HG03097 (cell line): ENCODE results near the gene GTPBP2.
"Not testable (repeated sequence)": the region's sequence is repeated elsewhere in the genome, so short reads cannot be mapped to it uniquely, and the experiment has no call there.

Source experiments
- ATAC-seq: cut with Tn5 transposase; IDR thresholded peaks from one replicate; pipeline ENCODE4 v1.9.1; 2021; ENCODE audit not compliant: unreplicated experiment, low FRiP score

Gene GTPBP2

GRCh38 chr6:43624786-43625288 lies 4.2 kb downstream of the GTPBP2 start:
- no peak for ATAC-seq

DNA sequence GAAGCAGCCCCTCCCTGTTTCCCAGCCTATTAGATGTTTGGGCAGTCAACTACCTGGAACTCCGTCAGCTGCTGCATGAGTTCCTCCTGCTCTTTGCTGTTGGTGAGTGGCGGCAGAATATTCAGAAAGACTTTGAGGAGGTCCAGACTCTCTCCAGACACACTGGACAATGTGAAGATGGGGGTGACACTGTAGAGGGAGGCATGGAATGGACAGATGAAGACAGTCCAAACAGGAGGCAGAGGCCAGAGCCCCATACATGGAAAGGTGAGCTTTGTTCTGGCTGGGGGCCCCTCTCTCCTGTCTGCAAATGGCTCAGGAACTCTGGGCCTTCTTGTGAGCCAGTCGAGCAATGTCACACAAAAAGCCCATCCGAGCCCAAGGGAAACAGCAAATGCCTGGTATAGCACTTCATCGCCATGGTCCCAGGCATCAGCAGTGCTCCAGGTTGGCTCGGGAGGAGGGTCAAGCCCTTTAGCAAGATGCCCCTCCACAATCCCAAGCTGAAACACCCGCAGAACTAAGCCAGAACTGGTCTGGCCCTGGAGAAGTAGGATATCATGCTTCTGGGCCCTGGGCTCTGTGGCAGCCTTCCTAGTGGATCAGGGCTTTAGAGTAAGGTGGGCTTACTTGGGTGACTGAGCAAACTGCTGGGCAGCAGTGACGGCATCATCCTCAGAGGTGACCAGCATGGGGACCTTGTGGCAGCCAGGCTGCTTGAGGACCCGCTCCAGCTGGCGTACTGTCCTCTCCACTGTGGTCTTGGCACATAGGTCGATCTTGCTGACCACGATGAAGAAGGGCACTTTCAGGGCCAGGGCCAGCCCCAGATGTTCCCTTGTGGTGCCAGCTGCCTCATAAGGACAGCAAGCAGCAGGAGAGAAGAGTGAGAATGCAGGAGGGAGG lies 4.9 kb downstream of the GTPBP2 start:
- ATAC-seq = no peak

GRCh38 chr6:43622541-43622940 lies 6.5 kb downstream of the GTPBP2 start:
- ATAC-seq = no peak

GRCh38 chr6:43621836-43622180 lies 7.3 kb downstream of the GTPBP2 start:
- ATAC-seq = no peak

- ATAC-seq = no peak
Observed at GRCh38 chr6:43621078-43621835, 7.8 kb downstream of the GTPBP2 start.

DNA sequence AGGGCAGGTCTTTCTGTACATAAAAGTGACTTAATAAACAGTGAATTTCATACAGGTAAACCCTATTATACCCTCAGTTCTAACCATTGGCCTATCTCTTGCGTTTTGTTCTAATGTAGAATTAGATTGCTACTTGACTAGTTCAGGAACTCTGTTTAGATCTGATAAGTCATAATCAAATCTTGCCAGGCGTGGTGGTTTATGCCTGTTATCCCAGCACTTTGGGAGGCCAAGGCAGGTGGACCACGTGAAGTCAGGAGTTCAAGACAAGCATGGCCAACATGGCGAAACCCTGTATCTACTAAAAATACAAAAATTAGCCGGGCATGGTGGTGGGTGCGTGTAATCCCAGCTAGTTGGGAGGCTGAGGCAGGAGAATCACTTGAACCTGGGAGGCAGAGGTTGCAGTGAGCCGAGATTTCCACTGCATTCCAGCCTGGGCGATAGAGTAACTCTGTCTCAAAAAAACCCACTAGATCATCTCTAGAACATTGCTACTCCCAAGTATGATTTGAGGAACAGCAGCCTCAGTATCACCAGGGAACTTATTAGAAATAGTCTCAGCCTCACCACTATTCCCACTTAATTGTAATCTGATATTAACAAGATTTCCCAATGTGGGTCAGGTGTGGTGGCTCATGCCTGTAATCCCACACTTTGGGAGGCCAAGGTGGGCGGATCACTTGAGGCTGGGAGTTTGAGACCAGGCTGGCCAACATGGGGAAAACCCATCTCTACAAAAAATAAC lies 12.2 kb downstream of the GTPBP2 start:
- no peak for ATAC-seq

DNA sequence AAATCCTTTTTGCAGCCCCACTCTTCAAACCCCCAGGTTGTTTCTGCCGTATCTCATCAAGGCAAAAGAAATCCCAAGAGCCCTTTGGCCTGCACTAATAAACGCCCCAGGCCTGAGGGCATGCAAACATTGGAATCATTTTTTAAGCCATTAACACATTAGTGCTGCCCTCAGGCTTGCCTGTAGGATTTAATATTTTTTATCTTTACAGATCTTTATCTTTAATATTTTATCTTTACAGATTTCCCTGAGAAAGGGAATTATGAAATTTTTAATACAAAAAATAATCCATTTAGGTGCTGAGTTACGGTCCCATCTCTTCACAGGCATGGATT lies 14.7 kb downstream of the GTPBP2 start:
- ATAC-seq = no peak

DNA sequence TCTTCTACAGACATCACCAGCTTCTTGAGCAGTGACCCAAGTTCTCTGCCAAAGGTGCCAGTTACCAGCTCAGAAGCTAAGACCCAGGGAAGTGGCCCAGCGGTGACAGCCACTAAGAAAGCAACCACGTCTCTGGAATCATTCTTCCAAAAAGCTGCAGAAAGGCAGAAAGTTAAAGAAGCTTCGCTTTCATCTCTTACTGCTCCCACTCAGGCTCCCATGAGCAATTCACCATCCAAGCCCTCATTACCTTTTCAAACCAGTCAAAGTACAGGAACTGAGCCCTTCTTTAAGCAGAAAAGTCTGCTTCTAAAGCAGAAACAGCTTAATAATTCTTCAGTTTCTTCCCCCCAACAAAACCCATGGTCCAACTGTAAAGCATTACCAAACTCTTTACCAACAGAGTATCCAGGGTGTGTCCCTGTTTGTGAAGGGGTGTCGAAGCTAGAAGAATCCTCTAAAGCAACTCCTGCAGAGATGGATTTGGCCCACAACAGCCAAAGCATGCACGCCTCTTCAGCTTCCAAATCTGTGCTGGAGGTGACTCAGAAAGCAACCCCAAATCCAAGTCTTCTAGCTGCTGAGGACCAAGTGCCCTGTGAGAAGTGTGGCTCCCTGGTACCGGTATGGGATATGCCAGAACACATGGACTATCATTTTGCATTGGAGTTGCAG lies 15.2 kb downstream of the GTPBP2 start:
- ATAC-seq = no peak

- ATAC-seq = no peak
Observed at GRCh38 chr6:43610431-43610830, 18.6 kb downstream of the GTPBP2 start.

DNA sequence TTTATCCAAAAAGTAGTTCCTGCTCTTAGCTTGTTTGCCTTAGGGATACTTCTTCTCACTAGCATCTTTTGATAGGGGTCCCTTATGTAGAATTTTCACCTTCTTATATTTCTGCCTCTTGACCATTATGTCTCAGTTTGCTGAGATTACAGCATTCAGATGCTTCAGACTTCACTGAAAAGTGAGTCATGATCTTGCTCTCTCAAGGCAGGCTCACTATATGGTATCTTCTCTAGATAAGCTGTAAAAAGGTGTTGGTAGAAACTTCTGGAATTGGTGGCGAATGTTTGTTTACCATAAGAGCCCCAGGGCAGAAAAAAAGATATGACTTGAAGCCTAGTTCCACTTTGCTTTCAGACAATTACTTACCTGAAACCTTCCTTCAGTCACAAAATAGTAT lies 19.7 kb downstream of the GTPBP2 start:
- ATAC-seq = no peak

- ATAC-seq = no peak
Observed at GRCh38 chr6:43608807-43609206, 20.3 kb downstream of the GTPBP2 start.

- ATAC-seq = no peak
Observed at GRCh38 chr6:43608310-43608763, 20.7 kb downstream of the GTPBP2 start.

DNA sequence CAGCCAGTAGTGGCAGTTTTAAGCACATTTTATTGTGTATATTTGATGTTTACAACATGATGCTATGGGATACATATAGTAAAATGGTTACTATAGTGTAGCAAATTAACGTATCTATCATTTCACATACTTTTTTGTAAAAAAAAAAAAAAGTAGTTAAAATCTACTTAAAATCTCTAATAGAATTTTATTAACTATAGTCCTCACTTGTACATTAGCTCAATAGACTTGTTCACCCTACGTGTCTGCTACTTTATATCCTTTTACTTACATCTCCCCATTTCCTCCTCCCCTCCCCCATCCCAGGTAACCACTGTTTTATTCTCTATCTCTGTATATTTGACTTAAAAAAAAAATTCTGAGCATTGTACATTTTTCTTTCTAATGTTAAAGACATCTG lies 23.0 kb downstream of the GTPBP2 start:
- no peak for ATAC-seq

DNA sequence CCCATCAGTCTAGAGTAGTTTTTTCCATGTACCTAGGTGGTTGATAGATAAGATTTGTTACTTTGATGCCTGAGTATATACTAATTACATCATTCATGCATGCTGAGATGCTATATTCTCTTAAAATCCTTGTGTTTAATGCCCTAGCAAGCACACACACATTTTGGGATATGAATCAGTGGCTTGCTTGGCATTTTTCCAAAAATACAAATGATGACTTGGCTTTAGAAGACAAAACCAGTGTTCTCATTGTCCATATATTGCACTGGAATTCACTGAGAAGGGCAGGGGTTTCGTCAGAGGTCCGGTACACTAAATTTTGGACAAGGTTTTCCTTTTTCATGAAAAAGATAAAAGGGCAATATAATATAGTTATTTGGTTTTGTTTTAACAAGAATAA lies 24.9 kb downstream of the GTPBP2 start:
- ATAC-seq = no peak

DNA sequence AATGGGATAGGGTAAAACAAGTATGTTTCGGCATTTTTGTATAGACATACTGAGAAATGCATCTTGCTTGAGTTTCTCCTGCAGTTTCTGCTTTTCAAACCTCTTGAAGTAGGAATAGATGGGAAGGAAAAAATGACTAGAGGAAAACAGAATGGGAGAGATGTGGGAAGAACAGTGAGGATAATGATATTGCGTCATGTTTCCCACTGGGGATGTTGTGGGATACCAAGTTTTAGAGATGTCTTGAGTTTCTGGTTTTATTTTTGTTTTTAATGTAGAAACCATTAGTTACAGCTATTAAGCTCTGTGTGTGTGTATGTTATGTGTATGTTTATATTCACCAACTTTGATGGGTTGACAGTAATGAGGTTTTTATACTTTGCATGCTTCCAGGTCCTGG lies 28.5 kb downstream of the GTPBP2 start:
- no peak for ATAC-seq

GRCh38 chr6:43593938-43594337 lies 35.1 kb downstream of the GTPBP2 start:
- ATAC-seq = no peak

- not testable (repeated sequence) for ATAC-seq
Observed at GRCh38 chr6:43589564-43589963, 39.5 kb downstream of the GTPBP2 start.

GRCh38 chr6:43588194-43588593 lies 40.9 kb downstream of the GTPBP2 start:
- no peak for ATAC-seq

DNA sequence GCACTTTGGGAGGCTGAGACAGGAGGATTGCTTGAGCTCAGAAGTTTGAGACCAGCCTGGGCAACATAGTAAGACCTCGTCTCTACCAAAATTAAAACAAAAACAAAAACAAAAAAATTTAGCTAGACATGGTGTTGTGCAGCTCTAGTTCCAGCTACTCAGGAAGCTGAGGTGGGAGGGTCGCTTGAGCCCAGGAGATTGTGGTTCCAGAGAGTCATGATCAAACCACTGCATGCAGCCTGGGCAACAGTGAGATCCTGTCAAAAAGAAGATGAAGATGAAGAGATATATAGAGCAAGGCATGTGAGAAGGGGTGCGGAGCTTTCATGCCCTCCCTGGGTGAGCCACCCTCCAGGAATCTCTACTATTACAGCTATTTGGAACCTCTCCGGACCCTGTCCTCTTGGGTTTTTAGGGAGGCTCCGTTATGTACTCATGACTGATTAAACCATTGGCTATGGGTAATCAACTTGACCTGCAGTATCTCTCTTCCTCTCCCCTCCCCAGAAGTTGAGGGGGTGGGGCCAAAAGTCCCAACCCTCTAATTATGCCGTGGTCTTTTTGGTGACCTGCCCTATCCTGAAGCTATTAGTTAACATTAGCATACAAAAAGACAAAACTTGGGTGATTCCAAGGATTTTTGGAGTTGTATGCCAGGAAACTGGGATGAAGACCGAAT lies 44.0 kb downstream of the GTPBP2 start:
- ATAC-seq = no peak

DNA sequence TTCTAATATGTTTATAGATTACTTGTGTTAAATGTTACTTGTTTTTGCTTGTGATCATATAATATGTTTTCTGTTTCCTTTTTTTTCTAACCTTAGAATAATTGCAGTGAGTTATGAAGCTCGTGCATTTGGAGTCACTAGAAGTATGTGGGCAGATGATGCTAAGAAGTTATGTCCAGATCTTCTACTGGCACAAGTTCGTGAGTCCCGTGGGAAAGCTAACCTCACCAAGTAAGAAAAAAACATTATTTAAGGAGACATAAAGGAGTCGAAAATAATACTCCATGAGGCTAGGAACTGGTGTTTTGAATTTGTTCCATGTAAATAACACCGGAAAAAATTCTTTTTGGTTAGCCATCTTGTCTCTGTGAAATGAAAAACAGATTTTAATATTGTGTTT lies 46.2 kb downstream of the GTPBP2 start:
- no peak for ATAC-seq
